NCI-H345 treated with DMSO at 0.1 percent for 48 hours (cell line): ENCODE data around the gene PIBF1.
"Not testable (repeated sequence)": the region's sequence is repeated elsewhere in the genome, so short reads cannot be mapped to it uniquely, and the experiment has no call there.

Experiments
- DNase-seq: peaks from one replicate; lab custom pipeline; 2025; ENCODE audit not compliant: unreplicated experiment; lab: John Stamatoyannopoulos, UW

The PIBF1 gene

GRCh38 chr13:72896869-72897268 lies 114.9 kb downstream of the PIBF1 start:
- no peak for DNase-seq

- not testable (repeated sequence) for DNase-seq
Observed at GRCh38 chr13:72901546-72901945, 119.6 kb downstream of the PIBF1 start.

GRCh38 chr13:72908416-72908815 lies 126.5 kb downstream of the PIBF1 start:
- no peak for DNase-seq

- DNase-seq: no peak
Observed at GRCh38 chr13:72911981-72912380, 130.0 kb downstream of the PIBF1 start.

- DNase-seq: no peak
Observed at GRCh38 chr13:72920097-72920496, 138.2 kb downstream of the PIBF1 start.

GRCh38 chr13:72931311-72931710 lies 149.4 kb downstream of the PIBF1 start:
- DNase-seq: no peak

- no peak for DNase-seq
Observed at GRCh38 chr13:72932250-72932649, 150.3 kb downstream of the PIBF1 start.

GRCh38 chr13:72946267-72946666 lies 164.3 kb downstream of the PIBF1 start:
- not testable (repeated sequence) for DNase-seq

GRCh38 chr13:72952529-72953141 lies 170.7 kb downstream of the PIBF1 start:
- no peak for DNase-seq

GRCh38 chr13:72953391-72953965 lies 171.5 kb downstream of the PIBF1 start:
- peak; percentile 22 for DNase-seq

- no peak for DNase-seq
Observed at GRCh38 chr13:72959643-72960042, 177.7 kb downstream of the PIBF1 start.

- peak; percentile 81 for DNase-seq
Observed at GRCh38 chr13:72960114-72960513, 178.2 kb downstream of the PIBF1 start.

- peak; percentile 94 for DNase-seq
Observed at GRCh38 chr13:72960541-72960940, 178.6 kb downstream of the PIBF1 start.

GRCh38 chr13:72963762-72964161 lies 181.8 kb downstream of the PIBF1 start:
- no peak for DNase-seq

- no peak for DNase-seq
Observed at GRCh38 chr13:72970301-72970880, 188.5 kb downstream of the PIBF1 start.

GRCh38 chr13:72970956-72971355 lies 189.0 kb downstream of the PIBF1 start:
- DNase-seq: no peak

GRCh38 chr13:72973234-72973633 lies 191.3 kb downstream of the PIBF1 start:
- no peak for DNase-seq

GRCh38 chr13:72983085-72983768 lies 201.3 kb downstream of the PIBF1 start:
- DNase-seq: no peak

GRCh38 chr13:72985610-72986009 lies 203.7 kb downstream of the PIBF1 start:
- DNase-seq: no peak

- DNase-seq: no peak
Observed at GRCh38 chr13:72986197-72986596, 204.3 kb downstream of the PIBF1 start.

- no peak for DNase-seq
Observed at GRCh38 chr13:72990953-72991352, 209.0 kb downstream of the PIBF1 start.

- DNase-seq: no peak
Observed at GRCh38 chr13:72998012-72998411, 216.1 kb downstream of the PIBF1 start.
